DND-41 (cell line): ENCODE results near the gene ABCA13.

Source experiments
- ATAC-seq: fragments of 200-7000 bp; cut with Tn5 transposase; 3 replicates; pipeline ENCODE4 v1.9.1; 2021; ENCODE audit warnings: low read depth; ENCODE audit not compliant: insufficient read depth
- DNase-seq: peaks from one replicate; pipeline ENCODE4 v3.0.0-alpha.2; 2020
- H2AFZ ChIP-seq: 2 replicates; pipeline ENCODE4 v1.6.0; 2012; ENCODE audit warnings: low read depth, low read length
- H3K27ac ChIP-seq: 2 replicates; pipeline ENCODE4 v1.5.1; 2012; ENCODE audit warnings: low read length, inconsistent platforms
- H3K27me3 ChIP-seq: fragments of 200-600 bp; sonication (generic); 2 replicates; pipeline ENCODE4 v1.6.0; 2012; ENCODE audit warnings: low read length, mild to moderate bottlenecking, inconsistent platforms; ENCODE audit not compliant: insufficient read depth, poor library complexity
- H3K36me3 ChIP-seq: 2 replicates; pipeline ENCODE4 v1.5.1; 2012; ENCODE audit warnings: low read length, inconsistent platforms; ENCODE audit not compliant: insufficient read depth
- H3K4me1 ChIP-seq: 2 replicates; pipeline ENCODE4 v1.5.1; 2012; ENCODE audit warnings: mild to moderate bottlenecking, low read length; ENCODE audit not compliant: insufficient read depth
- H3K4me2 ChIP-seq: 2 replicates; pipeline ENCODE4 v1.6.0; 2012; ENCODE audit warnings: mild to moderate bottlenecking, moderate library complexity, low read length, inconsistent platforms; ENCODE audit not compliant: insufficient read depth
- H3K4me3 ChIP-seq, 2 experiments: fragments of 200-600 bp in 1 of 2; shearing (Covaris generic) in 1 of 2; 2 replicates each; pipeline ENCODE4 v1.5.1; 2012 to 2016; ENCODE audit warnings: inconsistent platforms in 2 of 2, low read length in 2 of 2, mild to moderate bottlenecking in 2 of 2, low read depth in 1 of 2, moderate library complexity in 1 of 2
- H3K79me2 ChIP-seq: 2 replicates; pipeline ENCODE4 v1.6.0; 2012; ENCODE audit warnings: low read length, inconsistent platforms; ENCODE audit not compliant: insufficient read depth
- H3K9ac ChIP-seq: 2 replicates; pipeline ENCODE4 v1.6.0; 2012; ENCODE audit warnings: low read depth, mild to moderate bottlenecking, inconsistent platforms, low read length, moderate library complexity
- H3K9me3 ChIP-seq: 2 replicates; pipeline ENCODE4 v1.5.1; 2012; ENCODE audit warnings: low read length, moderate library complexity, mild to moderate bottlenecking, inconsistent platforms; ENCODE audit not compliant: insufficient read depth, severe bottlenecking
- H4K20me1 ChIP-seq: 2 replicates; pipeline ENCODE4 v1.6.0; 2012; ENCODE audit warnings: low read length; ENCODE audit not compliant: insufficient read depth
- CTCF ChIP-seq: IDR thresholded peaks from 2 replicates; pipeline ENCODE4 v1.5.1; 2012; ENCODE audit warnings: borderline replicate concordance, low read length, moderate library complexity, mild to moderate bottlenecking; ENCODE audit not compliant: poor library complexity, severe bottlenecking; ENCODE audit errors: extremely low read depth
- EZH2 ChIP-seq: IDR thresholded peaks from 3 replicates; pipeline ENCODE4 v1.6.1; 2012; ENCODE audit warnings: borderline replicate concordance, low read depth, mild to moderate bottlenecking, moderate library complexity, low read length, inconsistent platforms; ENCODE audit not compliant: severe bottlenecking

The ABCA13 gene

DNA sequence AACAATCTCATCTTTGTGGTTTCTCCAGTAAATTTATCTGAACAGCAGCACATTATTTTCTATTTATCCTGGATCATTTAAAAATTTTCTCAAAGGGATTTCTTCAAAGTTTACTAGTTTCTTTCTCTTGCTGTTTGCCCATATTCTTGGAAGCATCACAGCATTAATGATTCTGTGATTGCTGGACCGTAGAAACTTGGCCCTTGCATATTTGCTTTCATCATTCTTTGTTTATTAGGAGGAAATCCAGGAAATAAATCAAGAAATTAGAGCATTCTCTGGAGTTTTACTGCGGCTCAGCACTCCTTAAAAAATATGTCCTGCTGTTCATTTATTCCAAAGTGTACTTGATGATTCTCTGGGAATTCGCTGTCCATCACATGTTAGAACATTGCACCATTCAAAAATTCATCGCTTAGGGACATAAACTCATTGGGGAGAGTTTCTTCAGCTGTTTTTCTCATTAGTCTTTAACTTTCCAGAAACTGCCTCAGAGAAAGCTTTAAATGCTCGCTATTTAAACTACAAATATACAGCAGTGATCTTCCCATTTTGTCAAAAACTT lies 489.1 kb downstream of the ABCA13 start:
- no peak overlapping the region for H3K4me2 ChIP-seq
- H3K4me3 ChIP-seq = no peak overlapping the region
- DNase-seq (no peak), ATAC-seq (no peak)
- no peaks in the 10 kb centered on the region for H3K27me3 ChIP-seq
- TF ChIP-seq CTCF = no peak
- no peak for TF ChIP-seq EZH2
- H3K4me1 ChIP-seq = no peaks in the 10 kb centered on the region
- H3K79me2 ChIP-seq = no peaks in the 10 kb centered on the region
- H2AFZ ChIP-seq = no peak overlapping the region
- H4K20me1 ChIP-seq = no peaks in the 10 kb centered on the region
- H3K9me3 ChIP-seq = no peaks in the 10 kb centered on the region
- H3K27ac ChIP-seq = no peak overlapping the region
- H3K9ac ChIP-seq = no peak overlapping the region
- H3K36me3 ChIP-seq = no peaks in the 10 kb centered on the region

GRCh38 chr7:48664241-48664640 lies 493.0 kb downstream of the ABCA13 start:
- H3K9ac ChIP-seq = no peak overlapping the region
- TF ChIP-seq EZH2 (no peak), CTCF (no peak)
- no peaks in the 10 kb centered on the region for H3K27me3 ChIP-seq
- H3K79me2 ChIP-seq = no peaks in the 10 kb centered on the region
- DNase-seq = no peak
- H3K9me3 ChIP-seq = no peaks in the 10 kb centered on the region
- no peaks in the 10 kb centered on the region for H3K36me3 ChIP-seq
- no peak overlapping the region for H3K4me2 ChIP-seq
- H4K20me1 ChIP-seq = no peaks in the 10 kb centered on the region
- no peak overlapping the region for H3K4me3 ChIP-seq
- H3K4me1 ChIP-seq = no peaks in the 10 kb centered on the region
- no peak overlapping the region for H3K27ac ChIP-seq
- no peak for ATAC-seq
- no peak overlapping the region for H2AFZ ChIP-seq

DNA sequence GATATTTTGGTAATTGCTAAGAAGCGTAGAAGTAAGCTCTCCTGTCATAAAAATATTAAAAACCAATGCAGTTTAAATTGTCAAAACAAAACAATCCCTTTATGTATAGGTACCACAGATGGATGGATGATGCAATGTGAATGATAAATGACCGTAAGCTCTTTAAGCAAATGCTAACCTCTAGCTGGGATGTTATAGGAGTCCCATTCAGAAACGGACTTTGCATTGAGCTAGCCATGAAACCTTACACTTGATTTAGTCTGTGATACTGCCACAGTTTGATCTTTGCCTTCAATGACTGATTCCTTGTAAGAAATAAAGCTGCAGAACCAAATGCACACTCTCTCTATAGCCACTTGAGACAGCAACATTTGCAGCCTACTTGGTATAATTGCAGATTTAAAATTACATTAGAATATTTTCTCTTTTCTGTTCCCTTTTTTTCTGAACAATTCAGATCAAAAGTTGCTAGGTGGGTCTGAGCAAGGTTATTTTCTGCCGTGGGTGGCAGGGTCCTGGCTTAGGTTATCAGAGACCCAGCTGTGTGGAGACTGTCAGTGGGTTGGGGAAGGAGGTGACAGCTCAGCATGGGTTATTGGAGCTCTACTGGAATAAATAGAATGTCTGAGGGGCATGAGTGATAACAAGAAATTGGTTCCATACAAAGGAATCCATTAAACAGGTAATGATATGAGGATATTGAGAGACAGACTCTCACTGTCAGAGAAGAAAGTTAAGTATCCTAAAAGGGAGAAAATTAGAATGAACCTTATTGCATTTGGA lies 494.3 kb downstream of the ABCA13 start:
- no peak overlapping the region for H3K4me2 ChIP-seq
- no peaks in the 10 kb centered on the region for H3K79me2 ChIP-seq
- DNase-seq (no peak), ATAC-seq (no peak)
- H3K4me3 ChIP-seq = no peak overlapping the region
- no peaks in the 10 kb centered on the region for H4K20me1 ChIP-seq
- TF ChIP-seq CTCF (no peak), EZH2 (no peak)
- H3K36me3 ChIP-seq = no peaks in the 10 kb centered on the region
- no peaks in the 10 kb centered on the region for H3K4me1 ChIP-seq
- H3K27me3 ChIP-seq = no peaks in the 10 kb centered on the region
- no peaks in the 10 kb centered on the region for H3K9me3 ChIP-seq
- no peak overlapping the region for H3K27ac ChIP-seq
- H3K9ac ChIP-seq = no peak overlapping the region
- no peak overlapping the region for H2AFZ ChIP-seq
